Measurements from ENCODE around the gene ELF5.

DNA sequence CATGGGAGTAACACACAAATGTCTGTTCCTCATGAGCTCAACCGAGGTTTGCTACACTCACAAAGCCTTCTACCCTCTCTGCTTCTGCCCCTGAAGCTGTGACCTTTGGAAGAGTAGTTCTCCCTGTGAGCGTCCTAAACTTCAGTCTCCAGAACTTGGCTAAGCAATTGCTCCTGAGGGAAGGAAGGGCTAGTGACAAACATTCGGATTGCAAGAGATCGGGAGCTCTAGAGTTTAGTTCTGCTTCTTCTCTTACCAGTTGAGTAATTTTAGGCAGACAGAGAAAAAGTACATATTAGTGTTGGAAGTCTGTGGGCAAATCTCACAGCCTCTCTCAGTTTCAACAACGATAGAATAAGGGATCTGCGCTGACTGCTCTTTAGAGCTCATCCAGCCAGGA lies 27.3 kb upstream of the ELF5 start:
- TF ChIP-seq SIN3A (IDR thresholded peaks at IDR 0.05; ENCODE audit: borderline replicate concordance, insufficient read depth, low read length): no peak
- TF ChIP-seq, protein P1, sequence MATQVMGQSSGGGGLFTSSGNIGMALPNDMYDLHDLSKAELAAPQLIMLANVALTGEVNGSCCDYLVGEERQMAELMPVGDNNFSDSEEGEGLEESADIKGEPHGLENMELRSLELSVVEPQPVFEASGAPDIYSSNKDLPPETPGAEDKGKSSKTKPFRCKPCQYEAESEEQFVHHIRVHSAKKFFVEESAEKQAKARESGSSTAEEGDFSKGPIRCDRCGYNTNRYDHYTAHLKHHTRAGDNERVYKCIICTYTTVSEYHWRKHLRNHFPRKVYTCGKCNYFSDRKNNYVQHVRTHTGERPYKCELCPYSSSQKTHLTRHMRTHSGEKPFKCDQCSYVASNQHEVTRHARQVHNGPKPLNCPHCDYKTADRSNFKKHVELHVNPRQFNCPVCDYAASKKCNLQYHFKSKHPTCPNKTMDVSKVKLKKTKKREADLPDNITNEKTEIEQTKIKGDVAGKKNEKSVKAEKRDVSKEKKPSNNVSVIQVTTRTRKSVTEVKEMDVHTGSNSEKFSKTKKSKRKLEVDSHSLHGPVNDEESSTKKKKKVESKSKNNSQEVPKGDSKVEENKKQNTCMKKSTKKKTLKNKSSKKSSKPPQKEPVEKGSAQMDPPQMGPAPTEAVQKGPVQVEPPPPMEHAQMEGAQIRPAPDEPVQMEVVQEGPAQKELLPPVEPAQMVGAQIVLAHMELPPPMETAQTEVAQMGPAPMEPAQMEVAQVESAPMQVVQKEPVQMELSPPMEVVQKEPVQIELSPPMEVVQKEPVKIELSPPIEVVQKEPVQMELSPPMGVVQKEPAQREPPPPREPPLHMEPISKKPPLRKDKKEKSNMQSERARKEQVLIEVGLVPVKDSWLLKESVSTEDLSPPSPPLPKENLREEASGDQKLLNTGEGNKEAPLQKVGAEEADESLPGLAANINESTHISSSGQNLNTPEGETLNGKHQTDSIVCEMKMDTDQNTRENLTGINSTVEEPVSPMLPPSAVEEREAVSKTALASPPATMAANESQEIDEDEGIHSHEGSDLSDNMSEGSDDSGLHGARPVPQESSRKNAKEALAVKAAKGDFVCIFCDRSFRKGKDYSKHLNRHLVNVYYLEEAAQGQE (IDR thresholded peaks at IDR 0.05; ENCODE audit: insufficient read depth in 1 of 2, low read depth in 2 of 2, low read length in 2 of 2): no peak
- no peak for TF ChIP-seq TAF1 (IDR thresholded peaks at IDR 0.05; ENCODE audit: borderline replicate concordance, insufficient read depth, low read length)
- no peak for TF ChIP-seq POLR2AphosphoS5 (IDR thresholded peaks at IDR 0.05; ENCODE audit: low read depth, low read length)

All from PFSK-1 (cell line).